ENCODE data around the gene SMARCD1.
"Not testable (repeated sequence)": the region's sequence is repeated elsewhere in the genome, so short reads cannot be mapped to it uniquely, and the experiment has no call there.

SMARCD1 gene

DNA sequence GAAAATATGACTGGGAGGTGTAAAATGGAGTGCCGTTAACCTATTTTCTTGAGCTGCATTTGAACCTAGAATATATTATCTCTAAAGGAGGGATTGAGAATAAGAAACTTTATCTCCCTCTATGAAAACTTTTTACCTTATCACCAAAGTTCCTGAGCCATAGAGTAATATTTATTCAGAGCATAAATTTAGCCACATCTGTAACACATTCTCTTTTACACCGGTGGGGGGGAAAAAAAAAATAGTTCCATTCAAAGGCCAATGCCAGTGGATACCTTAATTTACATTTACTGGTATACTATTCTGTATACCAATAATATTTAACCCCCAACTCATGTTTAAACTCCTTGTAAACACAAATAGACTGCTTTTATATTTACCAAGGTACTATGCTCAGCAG lies 60.3 kb downstream of the SMARCD1 start:
- no peak for DNase-seq

DNA sequence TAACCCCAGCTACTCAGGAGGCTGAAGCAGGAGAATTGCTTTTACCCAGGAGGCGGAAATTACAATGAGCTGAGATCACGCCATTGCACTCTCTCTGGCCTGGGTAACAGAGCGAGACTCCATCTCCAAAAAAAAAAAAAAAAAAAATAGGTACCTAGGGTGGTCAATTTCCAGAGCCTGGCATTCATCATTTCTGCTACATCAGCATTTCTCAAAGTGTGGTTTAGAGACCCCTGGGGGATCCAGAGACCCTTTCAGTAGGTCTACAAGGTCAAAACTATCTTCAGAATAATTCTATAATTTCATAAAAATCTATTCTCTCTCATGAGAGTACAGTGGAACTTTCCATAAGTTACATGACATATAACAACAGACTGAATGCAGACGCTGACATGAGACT lies 62.1 kb downstream of the SMARCD1 start:
- no peak for DNase-seq

DNA sequence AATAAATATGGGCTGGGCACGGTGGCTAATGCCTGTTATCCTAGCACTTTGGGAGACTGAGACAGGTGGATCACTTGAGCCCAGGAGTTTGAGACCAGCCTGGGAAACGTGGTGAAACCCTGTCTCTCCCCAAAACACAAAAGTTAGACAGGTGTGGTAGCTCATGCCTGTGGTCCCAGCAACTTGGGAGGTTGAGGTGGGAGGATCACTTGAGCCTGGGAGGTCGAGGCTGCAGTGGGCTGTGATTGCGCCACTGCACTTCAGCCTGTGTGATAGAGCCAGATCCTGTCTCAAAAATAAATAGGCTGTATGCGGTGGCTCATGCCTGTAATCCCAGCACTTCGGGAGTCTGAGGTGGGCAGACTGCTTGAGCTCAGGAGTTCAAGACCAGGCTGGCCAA lies 62.9 kb downstream of the SMARCD1 start:
- not testable (repeated sequence) for DNase-seq

DNA sequence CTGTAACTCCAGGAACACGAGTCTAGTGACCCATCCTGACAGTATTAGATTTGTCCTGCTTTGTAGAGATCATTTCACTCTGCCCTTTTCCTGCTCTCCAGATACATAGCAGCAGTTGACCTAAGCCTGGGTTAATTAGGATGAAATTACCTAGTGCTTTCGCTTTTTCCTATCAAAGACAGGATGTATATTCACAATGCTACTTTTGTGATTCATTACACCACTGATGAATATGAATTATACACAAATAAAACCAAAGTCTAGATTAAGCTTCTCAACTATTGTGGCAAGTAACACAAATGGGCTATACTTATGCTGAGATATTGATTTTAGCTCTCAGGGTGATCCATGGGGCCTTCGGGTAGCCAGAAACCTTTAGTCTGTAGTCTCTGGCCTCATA lies 64.2 kb downstream of the SMARCD1 start:
- no peak for DNase-seq
